ENCODE results near the gene LRFN3.
A peak's percentile ranks its signal among the peaks of the same experiment; 100 is the strongest.

Gene LRFN3

DNA sequence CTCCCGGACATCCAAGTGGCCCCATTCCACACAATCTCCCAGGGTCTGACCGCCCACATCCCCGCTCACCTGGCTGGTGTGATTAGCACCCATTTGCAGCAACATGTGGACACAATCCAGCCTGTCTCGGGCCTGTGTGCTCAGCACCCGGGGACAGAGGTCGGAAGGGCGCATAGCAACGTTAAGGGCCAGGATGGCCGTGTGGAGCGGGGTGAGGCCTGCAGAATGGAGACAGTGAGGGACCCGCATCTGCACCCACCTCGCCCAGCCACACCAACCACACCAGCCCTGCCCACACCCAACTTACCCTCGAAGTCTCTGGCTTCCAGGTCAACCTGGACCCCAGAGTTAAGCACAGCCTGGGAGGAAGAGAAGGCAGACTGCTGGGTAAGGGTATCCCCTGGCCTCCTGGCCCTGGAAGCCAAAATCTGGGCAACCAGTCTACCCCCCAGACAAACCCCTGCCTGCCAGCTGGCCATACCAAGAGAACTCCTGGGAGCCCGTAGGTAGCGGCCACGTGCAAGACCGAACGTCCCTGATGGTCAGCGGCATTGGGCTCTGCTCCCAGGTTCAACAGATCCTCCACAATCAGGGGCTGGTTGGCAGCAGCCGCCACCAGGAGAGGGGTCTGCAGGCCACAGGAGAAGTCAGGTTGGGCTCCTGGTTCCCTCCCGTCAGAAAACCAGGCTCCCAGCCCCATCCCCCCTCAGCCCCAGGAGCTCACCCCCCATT is 40.1 kb upstream of the LRFN3 start:
- TF ChIP-seq, protein P1, sequence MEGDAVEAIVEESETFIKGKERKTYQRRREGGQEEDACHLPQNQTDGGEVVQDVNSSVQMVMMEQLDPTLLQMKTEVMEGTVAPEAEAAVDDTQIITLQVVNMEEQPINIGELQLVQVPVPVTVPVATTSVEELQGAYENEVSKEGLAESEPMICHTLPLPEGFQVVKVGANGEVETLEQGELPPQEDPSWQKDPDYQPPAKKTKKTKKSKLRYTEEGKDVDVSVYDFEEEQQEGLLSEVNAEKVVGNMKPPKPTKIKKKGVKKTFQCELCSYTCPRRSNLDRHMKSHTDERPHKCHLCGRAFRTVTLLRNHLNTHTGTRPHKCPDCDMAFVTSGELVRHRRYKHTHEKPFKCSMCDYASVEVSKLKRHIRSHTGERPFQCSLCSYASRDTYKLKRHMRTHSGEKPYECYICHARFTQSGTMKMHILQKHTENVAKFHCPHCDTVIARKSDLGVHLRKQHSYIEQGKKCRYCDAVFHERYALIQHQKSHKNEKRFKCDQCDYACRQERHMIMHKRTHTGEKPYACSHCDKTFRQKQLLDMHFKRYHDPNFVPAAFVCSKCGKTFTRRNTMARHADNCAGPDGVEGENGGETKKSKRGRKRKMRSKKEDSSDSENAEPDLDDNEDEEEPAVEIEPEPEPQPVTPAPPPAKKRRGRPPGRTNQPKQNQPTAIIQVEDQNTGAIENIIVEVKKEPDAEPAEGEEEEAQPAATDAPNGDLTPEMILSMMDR (IDR thresholded peaks at IDR 0.05; ENCODE audit: low read depth, low read length), result no peak
- DNase-seq (ENCODE audit: low read depth in 2 of 2), result no peak
- H3K4me3 ChIP-seq (replicated peaks in 1 of 2; ENCODE audit: low read depth in 2 of 2, low read length in 2 of 2), result no peak overlapping the region

DNA sequence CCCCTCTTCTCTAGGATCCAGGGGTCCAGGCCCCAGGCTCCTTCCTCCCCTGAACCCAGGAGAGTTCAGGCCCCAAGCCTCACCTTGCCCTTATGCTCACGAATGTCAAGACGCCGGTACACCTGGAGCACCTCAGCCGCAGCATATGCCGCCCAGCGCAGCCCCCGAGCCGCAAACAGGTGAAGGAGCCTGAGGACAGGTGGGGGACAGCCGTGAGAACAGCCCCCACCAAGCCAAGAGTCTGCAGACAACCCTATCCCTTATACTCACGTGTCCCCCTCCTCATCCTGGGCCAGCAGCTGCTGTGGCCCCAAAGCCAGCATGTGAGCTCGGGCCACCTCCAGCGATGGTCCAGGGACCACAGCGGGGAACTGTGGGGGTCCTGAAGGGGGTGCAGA is 39.5 kb upstream of the LRFN3 start:
- TF ChIP-seq, protein P1 (IDR thresholded peaks at IDR 0.05; ENCODE audit: low read depth, low read length), result no peak
- H3K4me3 ChIP-seq (replicated peaks in 1 of 2; ENCODE audit: low read depth in 2 of 2, low read length in 2 of 2), result no peak overlapping the region
- DNase-seq (ENCODE audit: low read depth in 2 of 2), result no peak

DNA sequence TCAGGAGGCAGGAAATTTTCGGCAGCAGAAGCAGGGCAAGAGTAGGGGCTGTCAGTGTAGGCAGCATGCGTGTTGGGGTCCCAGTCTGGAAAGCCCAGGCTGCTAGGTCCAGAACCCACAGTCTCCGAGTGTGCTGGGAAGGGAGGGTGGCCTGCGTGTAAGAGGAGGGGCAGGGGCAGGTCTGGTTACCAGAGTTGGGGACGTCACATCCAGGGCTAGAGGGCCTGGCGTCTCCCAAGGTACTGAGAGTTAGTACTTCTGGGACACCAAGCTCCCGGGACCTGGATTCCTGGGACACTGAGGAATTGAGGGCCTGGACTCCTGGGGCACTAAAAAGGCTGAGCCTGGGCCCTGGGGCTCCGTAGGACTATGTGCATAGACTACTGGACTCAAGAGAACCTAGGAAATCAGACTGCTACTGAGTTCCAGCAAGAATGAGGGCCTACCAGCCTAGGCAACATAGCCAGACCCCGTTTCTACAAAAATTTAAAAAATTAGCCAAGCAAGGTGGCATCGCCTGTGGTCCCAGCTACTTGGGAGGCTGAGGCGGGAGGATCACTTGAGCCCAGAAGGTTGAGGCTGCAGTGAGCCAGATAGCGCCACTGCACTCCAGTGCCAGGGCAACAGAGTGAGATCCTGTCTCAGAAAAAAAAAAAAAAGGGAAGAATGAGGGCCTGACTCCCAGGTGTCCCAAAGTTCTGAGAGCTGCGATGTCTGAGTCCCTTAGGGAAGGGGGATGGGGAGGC is 38.3 kb upstream of the LRFN3 start:
- H3K4me3 ChIP-seq (replicated peaks in 1 of 2; ENCODE audit: low read depth in 2 of 2, low read length in 2 of 2), result peak overlapping the region; percentile 75 to 80
- no peak for DNase-seq (ENCODE audit: low read depth in 2 of 2)
- TF ChIP-seq, protein P1 (IDR thresholded peaks at IDR 0.05; ENCODE audit: low read depth, low read length), result no peak

DNA sequence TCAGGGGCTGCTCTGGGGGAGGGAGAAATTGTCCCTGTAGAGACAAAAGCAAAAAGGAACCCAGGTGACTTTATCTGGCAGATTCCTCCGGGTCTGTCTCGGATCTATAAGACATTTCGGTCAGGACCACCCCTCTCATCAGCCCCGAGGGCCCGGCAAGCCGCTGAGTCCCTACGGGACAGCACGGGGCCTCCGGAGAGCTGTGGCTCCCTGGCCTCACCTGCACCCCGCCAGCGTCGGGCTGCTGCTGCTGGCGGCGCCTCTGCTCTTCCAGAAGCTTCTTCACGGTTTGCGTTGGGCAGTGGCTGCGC is 37.7 kb upstream of the LRFN3 start:
- TF ChIP-seq, protein P1 (IDR thresholded peaks at IDR 0.05; ENCODE audit: low read depth, low read length), result no peak
- DNase-seq (ENCODE audit: low read depth in 2 of 2), result no peak
- peak overlapping the region; percentile 75 to 80 for H3K4me3 ChIP-seq (replicated peaks in 1 of 2; ENCODE audit: low read depth in 2 of 2, low read length in 2 of 2)

DNA sequence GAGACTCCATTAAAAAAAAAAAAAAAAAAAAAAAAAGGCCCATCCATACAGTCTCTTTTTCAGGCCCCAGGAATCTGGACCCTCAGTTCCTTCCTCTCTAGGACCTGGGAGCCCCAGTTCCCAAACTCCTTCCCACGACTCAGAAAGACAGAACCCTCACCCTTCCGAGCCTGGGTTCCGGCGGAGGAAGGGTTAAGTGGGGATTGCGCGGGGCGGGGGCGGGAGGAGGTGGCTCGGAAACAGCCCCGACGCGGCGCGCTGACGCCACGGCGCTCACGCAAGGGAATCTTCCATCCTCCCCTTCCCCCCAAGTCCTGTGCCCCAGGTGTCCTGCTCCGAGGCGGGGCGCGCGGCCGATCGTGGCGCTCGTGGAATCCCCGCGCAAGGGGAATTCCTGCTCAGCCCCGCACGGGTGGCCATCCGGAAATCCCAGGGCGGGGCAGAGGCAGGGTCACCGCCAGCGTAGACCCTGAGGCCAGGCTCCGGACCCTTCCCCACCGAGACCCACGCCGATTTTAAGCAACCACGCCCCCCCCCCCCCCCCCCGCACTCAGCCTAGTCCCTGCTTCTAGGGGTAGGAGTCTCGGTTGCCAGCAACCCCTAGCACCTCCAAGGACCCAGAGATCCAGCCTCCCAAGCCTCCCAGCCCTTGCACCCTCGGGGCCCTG is 36.5 kb upstream of the LRFN3 start:
- DNase-seq (ENCODE audit: low read depth in 2 of 2), result peak; percentile 81 to 83
- H3K4me3 ChIP-seq (replicated peaks in 1 of 2; ENCODE audit: low read depth in 2 of 2, low read length in 2 of 2), result peak overlapping the region; percentile 75 to 80
- TF ChIP-seq, protein P1 (IDR thresholded peaks at IDR 0.05; ENCODE audit: low read depth, low read length), result no peak

DNA sequence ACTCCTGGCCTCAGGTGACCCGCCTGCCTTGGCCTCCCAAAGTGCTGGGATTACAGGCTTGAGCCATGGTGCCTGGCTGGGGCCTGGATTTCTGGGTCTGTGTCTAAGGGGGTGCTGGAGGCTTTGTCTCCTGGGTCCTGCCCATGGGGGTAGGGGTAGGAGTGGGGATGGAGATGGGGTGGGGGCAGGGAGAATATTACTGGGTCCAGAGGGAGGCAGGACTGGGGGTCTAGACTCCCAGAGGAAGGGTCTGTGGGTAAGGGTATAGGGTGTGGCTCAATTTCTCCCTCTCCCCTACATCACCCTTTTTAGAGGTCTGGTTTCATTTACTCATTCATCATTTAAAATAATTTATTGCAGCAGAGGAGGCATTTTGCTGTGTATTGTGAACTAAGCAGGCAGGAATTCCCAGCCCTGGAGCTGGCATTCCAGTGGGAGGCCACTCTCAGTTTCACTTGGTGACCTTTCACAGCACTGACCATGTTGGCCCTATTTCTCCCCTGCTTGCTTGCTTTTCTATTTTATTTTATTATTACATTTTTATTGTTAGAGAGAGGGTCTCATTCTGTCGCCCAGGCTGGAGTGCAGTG is 35.0 kb upstream of the LRFN3 start:
- peak; percentile 42 to 46 for DNase-seq (ENCODE audit: low read depth in 2 of 2)
- TF ChIP-seq, protein P1 (IDR thresholded peaks at IDR 0.05; ENCODE audit: low read depth, low read length), result no peak
- peak overlapping the region in 1 of 2 donors; percentile 75 for H3K4me3 ChIP-seq (replicated peaks in 1 of 2; ENCODE audit: low read depth in 2 of 2, low read length in 2 of 2)
